Liver (tissue), 3 donors: Measurements from ENCODE around the gene NDUFAB1.
A peak's percentile ranks its signal among the peaks of the same experiment; 100 is the strongest.

Experiments
- CTCF ChIP-seq: fragments of 150-350 bp; IDR thresholded peaks from 2 replicates; pipeline ENCODE4 v1.5.1; 2017; ENCODE audit warnings: improper control_type of control experiment, low read depth, low read length; ENCODE audit not compliant: missing input control
- EGR1 ChIP-seq, 2 donors: IDR thresholded peaks; 2 replicates each; pipeline ENCODE4 v1.6.1; 2016 to 2018; ENCODE audit warnings: antibody characterized with exemption in 2 of 2, low read depth in 2 of 2
- MAX ChIP-seq: IDR thresholded peaks from 2 replicates; pipeline ENCODE4 v1.6.1; 2016; ENCODE audit warnings: antibody characterized with exemption
- RXRA ChIP-seq, 2 donors: IDR thresholded peaks; 2 replicates each; pipeline ENCODE4 v1.6.1; 2017 to 2018; ENCODE audit warnings: antibody characterized with exemption in 2 of 2, mild to moderate bottlenecking in 1 of 2
- donor health status: healthy.
- donor health status: healthy.

DNA sequence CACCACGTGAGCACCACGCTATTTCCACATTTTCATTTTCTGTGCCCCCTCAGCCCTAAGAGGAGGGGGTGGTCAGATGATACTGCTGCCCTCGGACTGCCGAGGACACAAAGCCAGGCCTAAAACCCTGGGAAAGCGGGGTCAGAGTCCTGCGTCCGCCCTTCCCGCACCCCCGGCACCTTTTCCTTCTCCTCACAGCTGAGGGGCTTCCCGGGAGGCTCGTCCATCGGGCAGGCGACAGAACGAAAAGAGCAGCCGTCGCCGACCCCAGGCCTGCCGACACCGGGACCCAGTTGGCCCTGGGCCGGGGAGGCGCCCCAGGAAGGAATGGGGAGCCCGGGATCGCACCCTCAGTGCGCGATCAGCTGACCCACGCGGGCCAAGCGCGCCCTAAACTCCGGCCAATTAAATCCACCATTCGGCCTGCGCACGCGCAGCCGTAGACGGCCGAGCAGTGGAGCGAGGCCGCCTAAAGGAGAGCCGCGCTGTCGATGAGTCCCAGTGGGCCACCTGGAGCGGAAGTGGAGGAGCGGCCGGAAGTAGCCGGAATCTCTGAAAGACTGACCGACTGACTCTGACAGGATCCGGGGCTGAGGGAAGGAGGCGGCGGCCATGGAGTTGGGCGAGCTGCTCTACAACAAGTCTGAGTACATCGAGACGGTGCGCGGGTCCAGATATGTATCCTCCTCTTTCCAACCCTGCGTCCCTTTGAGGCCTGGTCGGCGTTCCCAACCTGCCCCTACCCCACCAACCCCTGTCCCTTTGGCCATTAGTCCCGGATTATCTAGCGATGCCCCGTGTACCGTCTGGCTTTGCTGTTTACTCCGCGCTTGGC lies 45.0 kb upstream of the NDUFAB1 start, which contains the start of the genes DCTN5 and PALB2:
- TF ChIP-seq CTCF = no peak
- TF ChIP-seq MAX = peak; percentile 90
- TF ChIP-seq EGR1 (IDR thresholded peaks at IDR 0.05; ENCODE audit: low read depth in 2 of 2) = peak in 1 of 2 donors; percentile 33
- peak; percentile 7 to 13 for TF ChIP-seq RXRA (IDR thresholded peaks at IDR 0.05)
